GM15510 (cell line): ENCODE results near the gene ARL5C.

Experiments used
- POLR2A ChIP-seq: IDR thresholded peaks from 3 replicates; pipeline ENCODE4 v1.6.1; 2011; ENCODE audit warnings: borderline replicate concordance; ENCODE audit not compliant: insufficient read length; ENCODE audit errors: extremely low read depth

The ARL5C gene

GRCh38 chr17:39164675-39165143 is 1.3 kb downstream of the ARL5C start:
- TF ChIP-seq POLR2A, result no peak

GRCh38 chr17:39161962-39162361 is 4.0 kb downstream of the ARL5C start:
- no peak for TF ChIP-seq POLR2A

- no peak for TF ChIP-seq POLR2A
Observed at GRCh38 chr17:39158623-39159022, 7.3 kb downstream of the ARL5C start.

GRCh38 chr17:39156491-39156890 is 9.5 kb downstream of the ARL5C start:
- no peak for TF ChIP-seq POLR2A

GRCh38 chr17:39155654-39156053 is 10.3 kb downstream of the ARL5C start:
- no peak for TF ChIP-seq POLR2A

GRCh38 chr17:39153599-39154051 is 12.3 kb downstream of the ARL5C start:
- no peak for TF ChIP-seq POLR2A

- TF ChIP-seq POLR2A, result no peak
Observed at GRCh38 chr17:39151943-39152818, 13.8 kb downstream of the ARL5C start.

- no peak for TF ChIP-seq POLR2A
Observed at GRCh38 chr17:39151150-39151942, 14.6 kb downstream of the ARL5C start, which contains the start of gene PLXDC1. Gene PLXDC1 (minus strand): TSS chr17:39151637. CDS start chr17:39151437, 200 bp downstream.

- no peak for TF ChIP-seq POLR2A
Observed at GRCh38 chr17:39150795-39151149, 15.2 kb downstream of the ARL5C start.

- no peak for TF ChIP-seq POLR2A
Observed at GRCh38 chr17:39150104-39150634, 15.8 kb downstream of the ARL5C start.

GRCh38 chr17:39147221-39148185 is 18.5 kb downstream of the ARL5C start:
- no peak for TF ChIP-seq POLR2A

GRCh38 chr17:39146273-39146672 is 19.7 kb downstream of the ARL5C start:
- TF ChIP-seq POLR2A, result no peak

GRCh38 chr17:39145143-39145542 is 20.8 kb downstream of the ARL5C start:
- TF ChIP-seq POLR2A, result no peak

- no peak for TF ChIP-seq POLR2A
Observed at GRCh38 chr17:39144416-39144840, 21.5 kb downstream of the ARL5C start.
